PC-9 (cell line): ENCODE data around the gene GAS2L1.

Experiments
- CTCF ChIP-seq: fragments of 200-600 bp; sonication (generic); conservative IDR thresholded peaks from 2 replicates; pipeline ENCODE4 v1.6.1; 2017; ENCODE audit warnings: mixed run types, antibody characterized with exemption, mild to moderate bottlenecking, moderate library complexity
- EZH2 ChIP-seq: fragments of 200-600 bp; sonication (generic); IDR thresholded peaks from 2 replicates; pipeline ENCODE4 v1.8.0; 2017; ENCODE audit warnings: antibody characterized with exemption, low read depth

- TF ChIP-seq CTCF, result no peak
- TF ChIP-seq EZH2, result no peak
These were observed 24.8 kb downstream of the GAS2L1 start for GRCh38 chr22:29331213-29331612.
